ENCODE results near the gene GRSF1.

- no peak for TF ChIP-seq POLR2AphosphoS5 (IDR thresholded peaks at IDR 0.05)
- no peak for TF ChIP-seq CTCF (IDR thresholded peaks at IDR 0.05)
- TF ChIP-seq EP300 (IDR thresholded peaks at IDR 0.05) = no peak
These were observed 1.5 kb upstream of the GRSF1 start for GRCh38 chr4:70841211-70841610.

Data from sigmoid colon (tissue), 4 donors.